Stimulated activated CD4-positive, alpha-beta T cell treated with anti-CD3 and anti-CD28 coated beads, Interleukin-2, amount 100 ng/mL, for 24 hours (primary cell): ENCODE results near the gene CDH4.
"Not testable (repeated sequence)": the region's sequence is repeated elsewhere in the genome, so short reads cannot be mapped to it uniquely, and the experiment has no call there.

Experiments
- DNase-seq, 2 donors: peaks; one replicate each; pipeline ENCODE4 v3.0.0-alpha.2; 2020

CDH4 gene

GRCh38 chr20:61964675-61965605 lies 712.9 kb downstream of the CDH4 start:
- DNase-seq: no peak

DNA sequence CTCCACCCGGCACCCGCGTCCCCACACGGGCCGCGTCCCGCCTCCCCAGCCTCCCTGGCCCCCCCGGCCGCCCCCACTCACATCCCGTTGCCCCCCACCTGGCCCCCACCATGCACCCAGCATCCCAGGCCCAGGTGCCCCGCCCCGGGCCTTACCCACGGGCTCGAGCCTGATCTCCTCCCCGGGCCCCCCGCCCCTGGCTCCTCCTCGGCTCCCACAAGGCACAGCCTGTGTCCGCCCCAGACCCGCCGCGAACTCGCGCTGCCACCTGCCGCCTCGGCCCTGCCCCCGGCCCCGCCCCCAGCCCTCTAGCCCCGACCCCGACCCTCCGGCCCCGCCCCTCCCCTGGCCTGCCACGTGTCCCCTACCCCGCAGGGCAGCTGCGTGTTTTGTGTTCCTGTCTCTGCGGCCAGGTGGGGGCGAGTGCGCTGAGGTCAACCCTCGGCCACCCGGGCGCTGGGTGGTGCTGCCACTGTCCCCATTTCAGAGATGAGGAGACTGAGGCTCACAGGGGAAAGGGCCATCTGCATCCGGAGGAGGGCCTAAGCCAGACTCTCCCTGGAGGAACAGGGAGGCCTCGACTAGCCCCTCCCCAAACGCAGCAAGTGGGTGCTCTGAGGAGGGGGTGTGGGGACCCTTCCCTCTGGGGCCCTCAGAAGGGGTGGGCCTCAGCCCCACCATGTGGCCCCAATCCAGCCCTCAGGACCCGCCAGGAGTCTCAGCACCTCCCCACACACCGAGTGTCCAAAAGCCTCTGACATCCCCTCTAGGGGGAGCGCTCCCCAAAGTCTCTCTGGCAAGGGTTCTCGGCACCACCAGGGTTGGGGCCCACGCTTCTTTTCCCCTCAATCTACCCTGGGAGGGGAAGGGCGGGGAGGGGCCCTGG lies 713.8 kb downstream of the CDH4 start:
- no peak for DNase-seq

- no peak for DNase-seq
These were observed 714.6 kb downstream of the CDH4 start for GRCh38 chr20:61966492-61967244.

DNA sequence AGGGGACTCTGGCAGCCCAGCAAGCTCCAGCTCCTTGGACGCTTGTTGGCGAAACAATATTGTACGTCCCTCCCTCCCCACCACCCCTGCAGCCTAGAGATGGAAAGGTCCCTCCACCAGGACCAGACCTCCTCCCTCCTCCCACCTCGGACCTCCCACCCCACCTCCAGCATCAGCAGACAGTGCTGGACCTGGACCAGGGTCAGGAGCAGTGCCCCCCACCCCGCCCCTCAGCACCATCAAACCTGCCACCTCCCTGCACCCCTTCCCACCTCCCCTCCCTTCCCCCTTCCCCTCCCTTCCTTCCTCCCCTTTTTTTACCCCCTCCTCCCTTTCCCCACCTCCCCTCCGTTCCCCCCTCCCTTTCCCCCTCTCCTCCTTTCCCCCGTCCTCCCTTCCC lies 715.2 kb downstream of the CDH4 start:
- no peak for DNase-seq

GRCh38 chr20:61968036-61968810 lies 716.2 kb downstream of the CDH4 start:
- no peak for DNase-seq

GRCh38 chr20:61968932-61969331 lies 716.9 kb downstream of the CDH4 start:
- no peak for DNase-seq

GRCh38 chr20:61969806-61970205 lies 717.7 kb downstream of the CDH4 start:
- DNase-seq: no peak

- no peak for DNase-seq
These were observed 718.3 kb downstream of the CDH4 start for GRCh38 chr20:61970357-61970756.

DNA sequence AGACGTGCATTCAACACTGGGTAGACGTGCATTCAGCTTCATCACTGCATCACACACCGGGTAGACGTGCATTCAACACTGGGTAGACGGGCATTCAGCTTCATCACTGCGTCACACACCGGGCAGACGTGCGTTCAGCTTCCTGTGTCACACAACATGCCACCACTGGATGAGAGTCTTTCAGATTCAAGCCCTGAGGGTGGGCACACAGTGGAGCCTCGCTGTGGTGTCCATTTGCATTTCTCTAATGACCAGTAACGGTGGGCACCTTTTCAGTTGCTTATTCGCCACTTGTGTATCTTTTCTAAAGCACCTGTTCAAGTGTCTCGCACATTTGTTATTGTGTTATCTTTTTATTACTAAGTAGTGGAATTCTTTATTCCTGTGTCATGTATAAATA lies 719.5 kb downstream of the CDH4 start:
- DNase-seq: not testable (repeated sequence)

DNA sequence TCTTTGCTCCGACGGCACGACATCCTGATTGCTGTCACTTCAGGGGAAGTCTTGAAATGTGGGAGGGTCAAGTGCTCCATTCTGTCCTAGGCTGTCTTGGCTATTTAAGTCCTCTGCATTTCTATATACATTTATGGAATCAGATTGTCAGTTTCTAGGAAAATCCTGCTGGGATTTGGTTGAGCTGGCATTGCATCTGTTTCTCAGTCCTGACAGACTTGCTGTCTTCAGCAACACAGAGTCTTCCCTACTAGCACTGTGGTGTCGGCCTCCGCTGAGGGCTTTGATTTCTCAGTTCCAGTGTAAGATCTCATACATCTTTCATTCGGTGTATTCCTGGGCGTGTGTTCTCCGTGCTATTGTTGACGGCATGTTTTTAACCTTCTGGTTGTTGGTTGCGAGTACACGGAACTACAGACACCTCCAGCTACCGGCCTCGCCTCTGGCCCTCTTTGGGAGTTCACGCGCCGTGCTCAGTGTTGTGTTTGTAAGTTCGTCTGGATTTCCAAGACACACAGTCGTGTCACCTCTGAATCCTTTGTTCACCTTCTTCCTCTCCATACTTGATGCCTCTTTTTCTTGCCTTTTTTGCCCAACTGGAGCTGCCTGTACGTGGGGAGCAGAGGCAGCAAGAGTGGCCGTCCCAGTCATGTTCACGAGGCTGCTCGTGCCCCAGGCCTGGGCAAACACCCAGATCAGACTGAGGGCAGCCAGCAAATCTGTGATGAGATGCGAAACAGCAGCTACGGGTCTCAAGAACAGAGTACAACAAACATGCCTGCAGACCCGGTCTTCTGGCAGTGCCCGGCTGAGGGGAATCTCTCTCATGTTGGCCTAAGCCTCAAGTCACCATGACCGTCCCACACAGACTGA lies 720.8 kb downstream of the CDH4 start:
- no peak for DNase-seq

GRCh38 chr20:61973515-61974356 lies 721.7 kb downstream of the CDH4 start:
- no peak for DNase-seq

GRCh38 chr20:61974357-61974665 lies 722.2 kb downstream of the CDH4 start:
- DNase-seq: no peak

GRCh38 chr20:61975407-61976129 lies 723.5 kb downstream of the CDH4 start:
- no peak for DNase-seq

DNA sequence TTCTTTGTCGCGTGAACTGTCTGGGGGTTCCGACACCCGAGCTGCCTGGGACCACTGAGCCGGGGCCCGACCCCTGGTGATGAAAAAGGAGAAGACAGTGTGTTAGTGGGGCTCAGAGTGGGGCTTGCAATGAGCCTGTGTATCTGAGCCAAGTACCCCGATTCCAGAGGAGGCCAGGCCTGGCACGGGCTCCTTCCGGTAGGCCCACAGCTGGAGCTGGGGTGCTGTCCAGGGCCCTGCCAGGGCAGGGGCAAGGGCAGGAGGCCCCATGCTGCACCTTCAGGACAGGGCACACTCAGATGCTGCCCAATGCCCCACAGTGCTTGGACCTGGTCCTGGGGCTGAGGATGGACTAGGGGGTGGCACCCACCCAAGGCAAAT lies 724.2 kb downstream of the CDH4 start:
- DNase-seq: no peak

DNA sequence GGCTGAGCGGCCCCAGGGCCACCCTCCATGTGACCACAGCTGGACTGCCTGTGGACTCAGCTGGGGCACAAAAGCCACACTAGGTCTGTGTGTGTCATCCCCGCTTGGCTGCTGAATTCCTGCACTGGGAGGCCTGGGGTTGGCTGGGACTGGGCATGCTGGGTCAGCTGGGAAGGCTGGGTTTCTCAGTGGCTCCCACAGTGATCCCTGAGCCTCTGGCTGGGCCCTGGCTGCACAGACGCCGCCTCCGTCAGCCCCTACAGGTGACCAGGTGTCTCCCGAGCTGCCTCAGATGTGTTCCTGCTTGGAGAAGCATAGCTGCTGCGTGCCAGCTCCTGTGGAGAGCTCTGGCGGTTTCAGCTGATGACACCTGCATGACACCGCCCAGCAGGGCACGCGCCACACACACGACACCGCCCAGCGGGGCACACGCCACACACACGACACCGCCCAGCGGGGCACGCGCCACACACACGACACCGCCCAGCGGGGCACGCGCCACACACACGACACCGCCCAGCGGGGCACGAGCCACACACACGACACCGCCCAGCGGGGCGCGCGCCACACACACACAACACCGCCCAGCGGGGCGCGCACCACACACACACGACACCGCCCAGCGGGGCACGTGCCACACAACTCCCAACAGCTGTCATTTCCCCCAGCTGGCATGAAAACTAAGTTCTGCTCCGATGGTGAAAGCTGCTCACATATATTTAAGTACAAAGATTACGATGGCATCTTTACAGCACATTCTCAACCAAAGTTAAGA lies 724.8 kb downstream of the CDH4 start:
- DNase-seq: no peak

GRCh38 chr20:61977419-61977786 lies 725.3 kb downstream of the CDH4 start:
- no peak for DNase-seq

GRCh38 chr20:61978491-61978890 lies 726.4 kb downstream of the CDH4 start:
- no peak for DNase-seq

DNA sequence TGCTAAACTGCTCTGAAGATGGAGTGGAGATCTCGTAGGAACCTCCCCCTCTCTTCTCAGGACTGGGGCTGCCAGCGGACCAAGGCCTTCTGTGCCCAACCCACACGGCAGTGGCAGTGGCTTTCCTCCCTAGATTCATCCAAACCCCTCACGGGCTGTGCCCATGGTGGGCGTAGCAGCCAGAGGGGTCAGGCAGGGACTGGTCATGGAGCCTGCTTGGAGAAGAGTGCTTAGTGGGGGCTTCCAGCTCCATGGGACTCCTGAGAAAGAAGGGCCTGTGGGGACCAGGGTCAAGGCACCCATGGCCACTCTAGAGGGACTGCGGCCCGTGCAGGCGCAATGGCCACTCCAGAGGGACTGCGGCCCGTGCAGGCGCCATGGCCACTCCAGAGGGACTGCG lies 727.0 kb downstream of the CDH4 start:
- no peak for DNase-seq
